ENCODE measurements around the gene LGALS1.

The LGALS1 gene

GRCh38 chr22:37628830-37629229 lies 46.6 kb upstream of the LGALS1 start:
- no peak for TF ChIP-seq CTCF (IDR thresholded peaks at IDR 0.05; ENCODE audit: low read depth, low read length, missing control alignments)
- no peak for DNase-seq (ENCODE audit: low read depth)
- no peak overlapping the region for H3K4me3 ChIP-seq (ENCODE audit: low read depth, low read length)

- DNase-seq (ENCODE audit: low read depth): no peak
- no peak overlapping the region for H3K4me3 ChIP-seq (ENCODE audit: low read depth, low read length)
- TF ChIP-seq CTCF (IDR thresholded peaks at IDR 0.05; ENCODE audit: low read depth, low read length, missing control alignments): no peak
Observed at GRCh38 chr22:37629928-37630327, 45.5 kb upstream of the LGALS1 start.

- no peak overlapping the region for H3K4me3 ChIP-seq (ENCODE audit: low read depth, low read length)
Observed at GRCh38 chr22:37630839-37631435, 44.5 kb upstream of the LGALS1 start.

GRCh38 chr22:37631448-37632173 lies 43.8 kb upstream of the LGALS1 start:
- no peak overlapping the region for H3K4me3 ChIP-seq (ENCODE audit: low read depth, low read length)
- TF ChIP-seq CTCF (IDR thresholded peaks at IDR 0.05; ENCODE audit: low read depth, low read length, missing control alignments): no peak
- no peak for DNase-seq (ENCODE audit: low read depth)

More at GRCh38 chr22:37630839-37631435, 44.5 kb upstream of the LGALS1 start:
- TF ChIP-seq CTCF (IDR thresholded peaks at IDR 0.05; ENCODE audit: low read depth, low read length, missing control alignments): no peak
- no peak for DNase-seq (ENCODE audit: low read depth)

- DNase-seq (ENCODE audit: low read depth): no peak
Observed at GRCh38 chr22:37632174-37633088, 43.0 kb upstream of the LGALS1 start.

More at GRCh38 chr22:37632174-37633088, 43.0 kb upstream of the LGALS1 start:
- no peak overlapping the region for H3K4me3 ChIP-seq (ENCODE audit: low read depth, low read length)
- TF ChIP-seq CTCF (IDR thresholded peaks at IDR 0.05; ENCODE audit: low read depth, low read length, missing control alignments): no peak

All from GM12864 (cell line).